Midbrain (tissue), 1 donor: Measurements from ENCODE around the gene RECQL5.

Experiments
- DNase-seq: peaks from one replicate; lab custom pipeline; 2025; lab: John Stamatoyannopoulos, UW

RECQL5 gene

GRCh38 chr17:75688209-75688825, 21.4 kb upstream of the RECQL5 start:
- peak; percentile 43 for DNase-seq

GRCh38 chr17:75685499-75685898, 18.5 kb upstream of the RECQL5 start:
- no peak for DNase-seq

- DNase-seq: peak; percentile 22
These were observed 18.0 kb upstream of the RECQL5 start for GRCh38 chr17:75684924-75685323.

- no peak for DNase-seq
These were observed 17.3 kb upstream of the RECQL5 start for GRCh38 chr17:75684249-75684648.

GRCh38 chr17:75683583-75683982, 16.6 kb upstream of the RECQL5 start:
- DNase-seq: no peak

GRCh38 chr17:75681289-75681688, 14.3 kb upstream of the RECQL5 start:
- DNase-seq: no peak

- DNase-seq: no peak
These were observed 13.5 kb upstream of the RECQL5 start for GRCh38 chr17:75680431-75680830.

GRCh38 chr17:75679706-75680211, 12.8 kb upstream of the RECQL5 start:
- peak; percentile 66 for DNase-seq

- no peak for DNase-seq
These were observed 9.5 kb upstream of the RECQL5 start for GRCh38 chr17:75676461-75676860.

- DNase-seq: no peak
These were observed 6.5 kb upstream of the RECQL5 start for GRCh38 chr17:75673487-75673886.

GRCh38 chr17:75672011-75672410, 5.1 kb upstream of the RECQL5 start:
- no peak for DNase-seq

- DNase-seq: no peak
These were observed 3.9 kb upstream of the RECQL5 start for GRCh38 chr17:75670868-75671267.

- no peak for DNase-seq
These were observed 1.5 kb upstream of the RECQL5 start for GRCh38 chr17:75668489-75668888.

- no peak for DNase-seq
These were observed 871 bp upstream of the RECQL5 start for GRCh38 chr17:75667825-75668224.

GRCh38 chr17:75665981-75666380, 973 bp downstream of the RECQL5 start:
- no peak for DNase-seq

GRCh38 chr17:75664099-75664549, 2.8 kb downstream of the RECQL5 start:
- DNase-seq: no peak

GRCh38 chr17:75662511-75662910, 4.4 kb downstream of the RECQL5 start:
- DNase-seq: no peak

GRCh38 chr17:75661531-75661930, 5.4 kb downstream of the RECQL5 start:
- peak; percentile 85 for DNase-seq

- no peak for DNase-seq
These were observed 8.7 kb downstream of the RECQL5 start for GRCh38 chr17:75658237-75658636.

- DNase-seq: peak; percentile 47
These were observed 12.8 kb downstream of the RECQL5 start for GRCh38 chr17:75654176-75654575.

- no peak for DNase-seq
These were observed 13.9 kb downstream of the RECQL5 start for GRCh38 chr17:75652934-75653549.

- no peak for DNase-seq
These were observed 14.6 kb downstream of the RECQL5 start for GRCh38 chr17:75652341-75652740.

GRCh38 chr17:75650874-75651273, 16.1 kb downstream of the RECQL5 start:
- DNase-seq: no peak

- no peak for DNase-seq
These were observed 17.3 kb downstream of the RECQL5 start for GRCh38 chr17:75649687-75650086.
